Nephron (organoid): ENCODE measurements around the gene CALHM3.

Source experiments
- H3K27ac Mint-ChIP-seq, 3 experiments: 2 replicates each; pipeline ENCODE4 v1.8.0; 2020; ENCODE audit warnings: mixed read lengths in 3 of 3, mild to moderate bottlenecking in 2 of 3, moderate library complexity in 1 of 3
- H3K27me3 Mint-ChIP-seq: 2 replicates; pipeline ENCODE4 v1.8.0; 2021; ENCODE audit warnings: low read depth, mild to moderate bottlenecking, moderate library complexity, mixed read lengths
- H3K36me3 Mint-ChIP-seq: 2 replicates; pipeline ENCODE4 v1.8.0; 2020; ENCODE audit warnings: low read depth, mixed read lengths
- H3K4me1 Mint-ChIP-seq: 2 replicates; pipeline ENCODE4 v1.8.0; 2020; ENCODE audit warnings: mixed read lengths
- H3K4me3 Mint-ChIP-seq, 3 experiments: 2 replicates each; pipeline ENCODE4 v1.8.0; 2020; ENCODE audit warnings: mild to moderate bottlenecking in 3 of 3, mixed read lengths in 3 of 3, moderate library complexity in 2 of 3
- H3K9me3 Mint-ChIP-seq: 2 replicates; pipeline ENCODE4 v1.8.0; 2020; ENCODE audit warnings: mixed read lengths
- CTCF ChIP-seq, 3 experiments: fragments of 200-600 bp; sonication (generic); IDR thresholded peaks; one replicate each; pipeline ENCODE4 v1.5.0; 2021; ENCODE audit warnings: antibody characterized with exemption in 3 of 3; ENCODE audit not compliant: unreplicated experiment in 3 of 3

Gene CALHM3

GRCh38 chr10:103451091-103451813 is 27.8 kb downstream of the CALHM3 start:
- Mint-ChIP-seq H3K36me3 (peaks cover 17% of the 10 kb centered on the region), H3K4me1 (peaks cover 6% of the 10 kb centered on the region), H3K9me3 (no peaks in the 10 kb centered on the region), H3K4me3 (peak overlapping the region; percentile 81 to 87 (median 85)), H3K27ac (peak overlapping the region in 2 of 3 experiments; percentile 56 to 59), H3K27me3 (peaks cover 8% of the 10 kb centered on the region)
- no peak for TF ChIP-seq CTCF (IDR thresholded peaks at IDR 0.05; ENCODE audit: unreplicated experiment in 3 of 3)

DNA sequence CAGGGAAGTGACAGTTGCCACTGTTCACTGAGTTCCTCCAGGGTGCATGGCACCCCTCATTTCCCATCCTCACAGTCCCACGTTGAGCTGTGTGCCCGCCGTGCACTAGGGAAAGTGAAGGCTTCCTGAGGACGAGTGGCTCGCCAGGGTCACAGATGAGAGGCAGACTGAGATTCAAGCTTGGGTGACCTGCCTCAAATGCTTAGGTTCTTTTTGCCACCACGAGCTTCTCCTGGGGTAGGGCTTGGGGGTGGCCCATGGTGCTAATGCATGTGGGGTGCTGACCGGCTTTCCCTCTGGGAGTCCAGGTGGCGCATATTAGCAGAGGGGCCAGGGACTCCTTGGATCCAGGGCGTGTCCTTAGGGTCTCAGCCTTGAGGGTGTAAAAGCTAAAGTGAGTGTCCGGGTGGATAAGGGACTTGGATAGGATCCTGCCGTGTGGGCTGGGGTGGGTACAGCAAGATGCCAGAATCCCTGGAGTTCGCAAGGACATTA is 28.8 kb downstream of the CALHM3 start:
- H3K27me3 Mint-ChIP-seq, result peaks cover 8% of the 10 kb centered on the region

GRCh38 chr10:103449208-103450144 is 29.6 kb downstream of the CALHM3 start:
- Mint-ChIP-seq H3K4me1 (peaks cover 6% of the 10 kb centered on the region), H3K27ac (no peak overlapping the region), H3K36me3 (peaks cover 29% of the 10 kb centered on the region), H3K4me3 (peak overlapping the region; percentile 20 to 47 (median 26)), H3K27me3 (peaks cover 4% of the 10 kb centered on the region), H3K9me3 (no peaks in the 10 kb centered on the region)
- no peak for TF ChIP-seq CTCF (IDR thresholded peaks at IDR 0.05; ENCODE audit: unreplicated experiment in 3 of 3)

More for the DNA sequence above, 28.8 kb downstream of the CALHM3 start:
- Mint-ChIP-seq H3K36me3 (peaks cover 23% of the 10 kb centered on the region), H3K9me3 (no peaks in the 10 kb centered on the region), H3K4me3 (peak overlapping the region; percentile 6 to 87 (median 85)), H3K27ac (no peak overlapping the region), H3K4me1 (peaks cover 6% of the 10 kb centered on the region)
- no peak for TF ChIP-seq CTCF (IDR thresholded peaks at IDR 0.05; ENCODE audit: unreplicated experiment in 3 of 3)

- peaks cover 6% of the 10 kb centered on the region for H3K4me1 Mint-ChIP-seq
- H3K27ac Mint-ChIP-seq, result no peak overlapping the region
- H3K27me3 Mint-ChIP-seq, result peaks cover 5% of the 10 kb centered on the region
- no peak for TF ChIP-seq CTCF (IDR thresholded peaks at IDR 0.05; ENCODE audit: unreplicated experiment in 3 of 3)
- no peak overlapping the region for H3K4me3 Mint-ChIP-seq
- no peaks in the 10 kb centered on the region for H3K9me3 Mint-ChIP-seq
- peaks cover 36% of the 10 kb centered on the region for H3K36me3 Mint-ChIP-seq
Measured at GRCh38 chr10:103448746-103449145, 30.3 kb downstream of the CALHM3 start.

DNA sequence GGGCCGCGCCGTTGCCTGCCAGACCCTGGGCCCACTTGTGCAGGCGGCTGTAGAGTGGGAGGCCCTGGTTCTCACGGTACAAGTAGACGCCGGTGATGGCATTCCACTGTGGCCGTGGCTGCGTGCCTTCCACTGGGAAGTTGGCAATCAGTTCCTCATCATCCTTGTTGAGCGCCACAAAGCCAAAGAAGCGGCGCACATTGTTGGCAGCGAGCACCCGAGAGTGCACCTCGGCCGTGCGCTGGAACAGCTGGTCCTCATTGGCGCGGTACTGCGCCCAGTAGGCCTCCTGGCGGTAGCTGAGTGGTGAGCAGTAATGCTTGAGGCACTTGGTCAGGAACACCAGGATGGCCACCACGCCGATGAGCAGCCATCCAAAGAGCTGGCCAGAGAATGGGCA is 31.9 kb downstream of the CALHM3 start:
- Mint-ChIP-seq H3K4me3 (no peak overlapping the region), H3K27ac (no peak overlapping the region), H3K27me3 (peaks cover 7% of the 10 kb centered on the region), H3K4me1 (peaks cover 6% of the 10 kb centered on the region), H3K9me3 (no peaks in the 10 kb centered on the region), H3K36me3 (peaks cover 48% of the 10 kb centered on the region)
- no peak for TF ChIP-seq CTCF (IDR thresholded peaks at IDR 0.05; ENCODE audit: unreplicated experiment in 3 of 3)
